Smooth muscle cell (in vitro differentiated cells): ENCODE measurements around the gene ITPA. TPM values are rescaled to one million over a fixed set of nuclear protein-coding genes. Genes with fewer than 3 reads are reported as not detected.
"Not testable (repeated sequence)": the region's sequence is repeated elsewhere in the genome, so short reads cannot be mapped to it uniquely, and the experiment has no call there.

Experiments used
- DNase-seq: peaks from one replicate; lab custom pipeline; 2025; ENCODE audit not compliant: unreplicated experiment; lab: John Stamatoyannopoulos, UW
- H2AFZ ChIP-seq: fragments of 200-600 bp; sonication (generic); 2 replicates; pipeline ENCODE4 v1.6.0; 2016; ENCODE audit warnings: antibody characterized with exemption, low read depth, mild to moderate bottlenecking
- H3F3A ChIP-seq: fragments of 200-600 bp; sonication (generic); 2 replicates; pipeline ENCODE4 v1.6.0; 2017; ENCODE audit warnings: antibody characterized with exemption, low read depth
- H3K27ac ChIP-seq: fragments of 200-600 bp; sonication (generic); 2 replicates; pipeline ENCODE4 v1.5.1; 2016; ENCODE audit warnings: low read depth, mild to moderate bottlenecking
- H3K27me3 ChIP-seq: fragments of 200-600 bp; sonication (generic); 2 replicates; pipeline ENCODE4 v1.6.1; 2016; ENCODE audit warnings: low read depth, mild to moderate bottlenecking
- H3K36me3 ChIP-seq: fragments of 200-600 bp; sonication (generic); 2 replicates; pipeline ENCODE4 v1.5.1; 2016; ENCODE audit warnings: low read depth
- H3K4me1 ChIP-seq: fragments of 200-600 bp; sonication (generic); 2 replicates; pipeline ENCODE4 v1.5.1; 2016; ENCODE audit warnings: low read depth
- H3K4me2 ChIP-seq: fragments of 200-600 bp; sonication (generic); 2 replicates; pipeline ENCODE4 v1.6.0; 2016; ENCODE audit warnings: mild to moderate bottlenecking
- H3K4me3 ChIP-seq: fragments of 200-600 bp; sonication (generic); 2 replicates; pipeline ENCODE4 v1.5.1; 2016; ENCODE audit warnings: mild to moderate bottlenecking
- H3K79me2 ChIP-seq: fragments of 200-600 bp; sonication (generic); 2 replicates; pipeline ENCODE4 v1.6.0; 2016; ENCODE audit warnings: low read depth, mild to moderate bottlenecking
- H3K9ac ChIP-seq: fragments of 200-600 bp; sonication (generic); 2 replicates; pipeline ENCODE4 v1.6.0; 2016; ENCODE audit warnings: low read depth
- H3K9me3 ChIP-seq: fragments of 200-600 bp; sonication (generic); replicated peaks from 2 replicates; pipeline ENCODE4 v1.5.1; 2016; ENCODE audit warnings: low read depth
- H4K20me1 ChIP-seq: fragments of 200-600 bp; sonication (generic); 2 replicates; pipeline ENCODE4 v1.6.0; 2016; ENCODE audit warnings: low read depth
- CTCF ChIP-seq: fragments of 200-600 bp; sonication (generic); IDR thresholded peaks from 2 replicates; pipeline ENCODE4 v1.5.1; 2017; ENCODE audit warnings: borderline replicate concordance, mild to moderate bottlenecking, antibody characterized with exemption; ENCODE audit not compliant: insufficient read depth, poor library complexity, severe bottlenecking
- WGBS: methylation state at CpG from one replicate; pipeline ENCODE4 v1.1.7; 2016; ENCODE audit warnings: low lambda C conversion rate; 5-methylcytosine and 5-hydroxymethylcytosine counted together
- polyA plus RNA-seq: library from polyadenylated mRNA; unstranded; fragments of >200 nt; fragmentation: Nextera tagmentation; extraction: Ambion mirVana; gene quantifications from 2 replicates; pipeline ENCODE4 v1.2.1, GENCODE V29; 2016
- total RNA-seq: library from RNA; depleted of rRNA; stranded (reverse); fragments of >200 nt; gene quantifications from 2 replicates; pipeline ENCODE4 v1.2.3, GENCODE V29; 2014

The ITPA gene
- total and polyA plus RNA-seq, 2 experiments from 2014 or later, result 20.4 to 51.6 TPM

DNA sequence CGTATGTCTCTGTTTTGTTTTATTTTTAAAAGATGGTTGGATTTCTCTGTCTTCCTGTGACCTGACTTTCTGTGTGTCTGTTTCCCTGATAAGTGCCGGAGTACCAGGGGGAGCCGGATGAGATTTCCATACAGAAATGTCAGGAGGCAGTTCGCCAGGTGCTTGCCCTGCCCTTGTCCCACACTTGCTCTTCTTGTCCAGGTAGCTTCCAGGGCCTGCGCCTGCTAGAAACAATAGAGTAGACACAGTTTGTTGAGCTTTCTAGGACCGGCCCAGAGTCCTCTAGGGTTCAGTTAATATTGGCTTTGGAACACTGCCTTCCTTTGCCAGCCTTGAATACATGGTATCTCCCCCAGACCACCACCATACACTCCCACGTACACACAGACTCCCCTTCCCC, 3.9 kb downstream of the ITPA start:
- 92% methylated on average over 7 of the region's 7 CpGs for WGBS
- Histone ChIP-seq H3K4me2 (no peak overlapping the region), H3K79me2 (peaks cover 32% of the 10 kb centered on the region), H3K9ac (no peak overlapping the region), H3K27me3 (no peaks in the 10 kb centered on the region), H2AFZ (no peak overlapping the region), H3K4me3 (no peak overlapping the region), H3K36me3 (no peaks in the 10 kb centered on the region), H3K27ac (no peak overlapping the region), H3K4me1 (peaks cover 8% of the 10 kb centered on the region), H4K20me1 (peaks cover 3% of the 10 kb centered on the region), H3K9me3 (no peaks in the 10 kb centered on the region), H3F3A (no peaks in the 10 kb centered on the region)
- TF ChIP-seq CTCF, result no peak
- DNase-seq, result no peak

GRCh38 chr20:3215359-3215917, 6.1 kb downstream of the ITPA start:
- not testable (repeated sequence) for H3K9me3 ChIP-seq, H3K27me3 ChIP-seq, H2AFZ ChIP-seq, H4K20me1 ChIP-seq, H3F3A ChIP-seq, H3K4me3 ChIP-seq, H3K9ac ChIP-seq, H3K4me1 ChIP-seq, H3K4me2 ChIP-seq, H3K27ac ChIP-seq, H3K36me3 ChIP-seq, DNase-seq
- peaks cover 22% of the 10 kb centered on the region for H3K79me2 ChIP-seq
- WGBS, result 92% methylated on average over 7 of the region's 7 CpGs

GRCh38 chr20:3218307-3218988, 9.2 kb downstream of the ITPA start:
- peak; percentile 88 for TF ChIP-seq CTCF
- Histone ChIP-seq H3F3A (no peaks in the 10 kb centered on the region), H3K9ac (no peak overlapping the region), H3K4me3 (no peak overlapping the region), H4K20me1 (peaks cover 4% of the 10 kb centered on the region), H3K27me3 (no peaks in the 10 kb centered on the region), H3K79me2 (no peaks in the 10 kb centered on the region), H3K27ac (no peak overlapping the region), H2AFZ (no peak overlapping the region), H3K4me1 (no peaks in the 10 kb centered on the region), H3K4me2 (no peak overlapping the region), H3K36me3 (no peaks in the 10 kb centered on the region), H3K9me3 (no peaks in the 10 kb centered on the region)
- WGBS, result 34% methylated on average over 30 of the region's 30 CpGs
- DNase-seq, result no peak

DNA sequence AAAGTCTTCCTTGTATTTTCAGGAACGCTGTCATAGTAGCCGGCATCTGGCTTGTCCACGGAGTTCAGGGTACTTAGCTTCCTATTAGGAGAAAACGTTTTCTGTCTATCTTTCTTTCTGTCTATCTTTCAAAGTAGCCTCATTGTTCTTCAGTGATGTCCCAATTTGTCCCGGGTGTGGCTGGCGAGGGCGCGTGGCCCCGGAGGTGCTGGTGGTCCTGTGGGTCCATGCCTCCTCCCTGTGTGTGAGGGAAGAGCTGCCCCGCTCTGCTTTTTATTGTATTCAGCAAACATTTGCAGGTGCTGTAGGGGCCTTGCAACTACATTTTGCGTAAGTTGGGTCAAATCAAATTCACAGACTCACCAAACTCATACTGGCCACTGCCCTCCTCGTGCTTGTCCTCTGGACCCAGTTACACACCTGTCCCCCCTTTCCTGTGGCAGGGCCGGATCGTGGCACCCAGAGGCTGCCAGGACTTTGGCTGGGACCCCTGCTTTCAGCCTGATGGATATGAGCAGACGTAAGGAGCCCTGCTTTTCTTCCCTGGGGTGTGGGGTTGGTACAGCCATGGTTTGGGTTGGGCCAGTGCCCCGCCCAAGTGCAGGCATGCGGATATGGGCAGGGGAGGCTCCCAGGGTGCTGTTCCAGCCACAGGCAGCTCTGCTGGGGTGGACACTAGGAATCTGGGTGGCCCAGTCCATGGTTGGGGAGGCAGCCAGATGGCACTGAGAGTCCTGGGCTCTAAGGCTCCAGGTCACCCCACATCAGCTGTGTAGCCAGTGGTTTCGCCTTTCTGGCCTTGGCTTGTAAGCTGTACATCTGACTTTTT, 12.3 kb downstream of the ITPA start:
- H3K36me3 ChIP-seq, result no peaks in the 10 kb centered on the region
- H3F3A ChIP-seq, result no peaks in the 10 kb centered on the region
- H2AFZ ChIP-seq, result no peak overlapping the region
- H3K9me3 ChIP-seq, result no peaks in the 10 kb centered on the region
- 94% methylated on average over 18 of the region's 18 CpGs for WGBS
- no peaks in the 10 kb centered on the region for H3K27me3 ChIP-seq
- H3K27ac ChIP-seq, result no peak overlapping the region
- H3K9ac ChIP-seq, result no peak overlapping the region
- no peak for DNase-seq
- no peaks in the 10 kb centered on the region for H3K4me1 ChIP-seq
- TF ChIP-seq CTCF, result no peak
- no peaks in the 10 kb centered on the region for H3K79me2 ChIP-seq
- H3K4me3 ChIP-seq, result no peak overlapping the region
- peaks cover 4% of the 10 kb centered on the region for H4K20me1 ChIP-seq
- H3K4me2 ChIP-seq, result no peak overlapping the region
